ENCODE measurements around the gene CHST5. TPM values are rescaled to one million over a fixed set of nuclear protein-coding genes. Genes with fewer than 3 reads are reported as not detected.

CHST5 gene
- total and polyA plus RNA-seq, 2 donors (not counting 1 experiment from before 2014, with no cell fraction given): 0.99 TPM; not detected in 1

- Mint-ChIP-seq H3K27ac (no peak overlapping the region), H3K4me3 (no peak overlapping the region), H3K27me3 (peaks cover 22% of the 10 kb centered on the region), H3K4me1 (peaks cover 17% of the 10 kb centered on the region), H3K9me3 (ENCODE audit: insufficient read depth) (no peaks in the 10 kb centered on the region)
- no peaks in the 10 kb centered on the region for H3K36me3 ChIP-seq (replicated peaks in 1 of 2; ENCODE audit: control extremely low read depth in 1 of 2, control insufficient read depth in 1 of 2, extremely low read depth in 1 of 2, insufficient read depth in 2 of 2, low read length in 1 of 2)
- no peak overlapping the region for H3K4me2 ChIP-seq (replicated peaks; ENCODE audit: low read depth, low read length, poor library complexity, severe bottlenecking)
- DNase-seq (no peak), ATAC-seq (ENCODE audit: low read depth) (no peak)
- H3K9ac ChIP-seq (ENCODE audit: low read length): no peak overlapping the region
- peaks cover 0 to 3% (median 0%) of the 10 kb centered on the region in 3 donors for H3K9me3 ChIP-seq (ENCODE audit: control extremely low read depth in 1 of 3, control insufficient read depth in 2 of 3, insufficient read depth in 1 of 3, low read length in 2 of 3)
- ChIA-PET CTCF (interaction anchor here (1.0 to 1.2 kb wide), 2 partner anchors 20 to 25 kb away, joined by 3 read pairs; no protein-coding TSS in a partner anchor), POLR2A (no interaction called here)
- WGBS (ENCODE audit: insufficient coverage): 100% methylated on average over 1 of the region's 1 CpG
- no peak overlapping the region for H3K27ac ChIP-seq (ENCODE audit: low read length in 2 of 2)
- H3K27me3 ChIP-seq (replicated peaks in 1 of 4; ENCODE audit: control extremely low read depth in 1 of 4, control insufficient read depth in 3 of 4, insufficient read depth in 4 of 4, low read length in 3 of 4): peaks cover 0 to 16% (median 5%) of the 10 kb centered on the region in 4 experiments
- TF ChIP-seq EZH2 (IDR thresholded peaks at IDR 0.05; ENCODE audit: borderline replicate concordance, insufficient read depth, low read depth, low read length, poor library complexity, severe bottlenecking): no peak
- no peak for TF ChIP-seq CTCF (IDR thresholded peaks at IDR 0.05)
- no peaks in the 10 kb centered on the region for H3K79me2 ChIP-seq (ENCODE audit: control insufficient read depth, insufficient read depth, low read length)
- H3K4me1 ChIP-seq (ENCODE audit: control insufficient read depth in 2 of 2, insufficient read depth in 2 of 2, low read length in 2 of 2): peaks cover 7 to 11% of the 10 kb centered on the region in 2 donors
- H2AFZ ChIP-seq (ENCODE audit: insufficient read depth, low read depth, low read length, poor library complexity, severe bottlenecking): no peak overlapping the region
- no peaks in the 10 kb centered on the region for H4K20me1 ChIP-seq (ENCODE audit: control insufficient read depth, insufficient read depth, low read length, poor library complexity, severe bottlenecking)
- no peak overlapping the region for H3K4me3 ChIP-seq (ENCODE audit: control extremely low read depth in 1 of 5, extremely low read depth in 1 of 5, insufficient read depth in 1 of 5, low read depth in 2 of 5, low read length in 4 of 5)
- intact Hi-C loops (cut with micrococcal nuclease): no loop called here
Observed at GRCh38 chr16:75491876-75492275, 44.0 kb downstream of the CHST5 start.

DNA sequence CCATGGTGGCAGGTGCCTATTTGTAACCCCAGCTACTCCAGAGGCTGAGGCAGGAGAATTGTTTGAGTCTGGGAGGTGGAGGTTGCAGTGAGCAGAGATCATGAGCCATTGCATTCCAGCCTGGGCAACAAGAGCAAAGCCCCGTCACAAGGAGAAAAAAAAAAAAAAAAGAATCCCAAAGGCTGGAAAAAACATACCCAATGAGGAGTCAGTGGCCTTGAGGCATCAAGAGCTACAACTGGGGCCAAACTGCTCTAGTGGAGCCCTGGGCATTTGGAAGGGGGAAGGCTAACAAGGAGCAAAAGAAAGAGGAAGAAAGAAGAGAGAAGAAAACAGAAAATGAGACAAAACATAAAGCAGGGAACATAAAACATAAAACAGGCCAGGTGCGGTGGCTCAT lies 47.6 kb downstream of the CHST5 start:
- H3K4me3 Mint-ChIP-seq: no peak overlapping the region
- Histone ChIP-seq H3K27ac (ENCODE audit: low read length in 2 of 2) (no peak overlapping the region), H3K9ac (ENCODE audit: low read length) (no peak overlapping the region), H3K36me3 (replicated peaks in 1 of 2; ENCODE audit: control extremely low read depth in 1 of 2, control insufficient read depth in 1 of 2, extremely low read depth in 1 of 2, insufficient read depth in 2 of 2, low read length in 1 of 2) (no peaks in the 10 kb centered on the region), H3K27me3 (replicated peaks in 1 of 4; ENCODE audit: control extremely low read depth in 1 of 4, control insufficient read depth in 3 of 4, insufficient read depth in 4 of 4, low read length in 3 of 4) (no peaks in the 10 kb centered on the region), H3K4me1 (ENCODE audit: control insufficient read depth in 2 of 2, insufficient read depth in 2 of 2, low read length in 2 of 2) (peaks cover 0 to 3% of the 10 kb centered on the region in 2 donors), H3K9me3 (ENCODE audit: control extremely low read depth in 1 of 3, control insufficient read depth in 2 of 3, insufficient read depth in 1 of 3, low read length in 2 of 3) (no peaks in the 10 kb centered on the region), H4K20me1 (ENCODE audit: control insufficient read depth, insufficient read depth, low read length, poor library complexity, severe bottlenecking) (no peaks in the 10 kb centered on the region), H3K79me2 (ENCODE audit: control insufficient read depth, insufficient read depth, low read length) (no peaks in the 10 kb centered on the region), H2AFZ (ENCODE audit: insufficient read depth, low read depth, low read length, poor library complexity, severe bottlenecking) (no peak overlapping the region), H3K4me3 (ENCODE audit: control extremely low read depth in 1 of 5, extremely low read depth in 1 of 5, insufficient read depth in 1 of 5, low read depth in 2 of 5, low read length in 4 of 5) (no peak overlapping the region), H3K4me2 (replicated peaks; ENCODE audit: low read depth, low read length, poor library complexity, severe bottlenecking) (no peak overlapping the region)
- POLR2A ChIA-PET: interaction anchor here (0.7 kb wide), 1 partner anchor 12 kb away, joined by 4 read pairs; no protein-coding TSS in a partner anchor
- TF ChIP-seq EZH2 (IDR thresholded peaks at IDR 0.05; ENCODE audit: borderline replicate concordance, insufficient read depth, low read depth, low read length, poor library complexity, severe bottlenecking): no peak
- TF ChIP-seq CTCF (IDR thresholded peaks at IDR 0.05): no peak
- CTCF ChIA-PET: no interaction called here
- ATAC-seq (ENCODE audit: low read depth): no peak
- H3K27ac Mint-ChIP-seq: no peak overlapping the region
- peaks cover 4% of the 10 kb centered on the region for H3K27me3 Mint-ChIP-seq
- intact Hi-C loops (cut with micrococcal nuclease): no loop called here
- no peaks in the 10 kb centered on the region for H3K9me3 Mint-ChIP-seq (ENCODE audit: insufficient read depth)
- DNase-seq: no peak
- peaks cover 31% of the 10 kb centered on the region for H3K4me1 Mint-ChIP-seq
- WGBS (ENCODE audit: insufficient coverage): 60% methylated on average over 1 of the region's 2 CpGs

Data from B cell (primary cell).